DMS114 treated with DMSO at 0.1 percent for 48 hours (cell line): ENCODE measurements around the gene TMEM145.

Experiments used
- DNase-seq: peaks from one replicate; lab custom pipeline; 2025; ENCODE audit not compliant: unreplicated experiment; lab: John Stamatoyannopoulos, UW

The TMEM145 gene

DNA sequence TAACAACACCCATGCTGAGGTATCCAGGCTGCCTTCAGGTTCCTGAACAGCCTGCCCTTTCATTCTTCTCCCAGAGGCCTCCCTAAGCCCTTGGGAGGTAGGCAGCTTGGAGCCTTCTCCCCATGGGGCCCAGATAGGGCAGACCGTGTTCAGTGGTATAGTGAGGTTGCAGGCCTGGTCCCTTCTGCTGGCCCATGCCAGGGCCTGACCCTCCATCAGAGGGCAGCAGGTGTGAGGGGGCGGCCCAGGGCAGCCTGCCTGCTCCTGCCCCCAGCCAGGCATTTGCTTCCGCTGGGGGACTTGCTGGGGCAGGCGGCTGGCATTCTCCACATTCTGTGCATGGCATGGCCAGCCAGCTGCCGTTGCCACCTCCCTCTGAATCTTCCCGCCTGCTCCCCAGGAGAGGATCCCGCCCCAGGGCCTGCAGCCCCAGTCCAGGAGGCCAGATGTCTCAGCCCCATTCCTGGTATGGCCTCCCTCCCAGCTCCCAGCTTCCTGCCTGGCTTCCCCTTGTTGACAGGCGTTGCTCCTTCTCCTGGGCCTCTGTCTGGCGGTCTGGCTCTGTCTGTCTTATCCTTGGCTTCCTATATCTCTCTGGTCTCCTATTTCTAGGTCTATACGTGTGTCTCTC is 35.2 kb upstream of the TMEM145 start:
- no peak for DNase-seq

DNA sequence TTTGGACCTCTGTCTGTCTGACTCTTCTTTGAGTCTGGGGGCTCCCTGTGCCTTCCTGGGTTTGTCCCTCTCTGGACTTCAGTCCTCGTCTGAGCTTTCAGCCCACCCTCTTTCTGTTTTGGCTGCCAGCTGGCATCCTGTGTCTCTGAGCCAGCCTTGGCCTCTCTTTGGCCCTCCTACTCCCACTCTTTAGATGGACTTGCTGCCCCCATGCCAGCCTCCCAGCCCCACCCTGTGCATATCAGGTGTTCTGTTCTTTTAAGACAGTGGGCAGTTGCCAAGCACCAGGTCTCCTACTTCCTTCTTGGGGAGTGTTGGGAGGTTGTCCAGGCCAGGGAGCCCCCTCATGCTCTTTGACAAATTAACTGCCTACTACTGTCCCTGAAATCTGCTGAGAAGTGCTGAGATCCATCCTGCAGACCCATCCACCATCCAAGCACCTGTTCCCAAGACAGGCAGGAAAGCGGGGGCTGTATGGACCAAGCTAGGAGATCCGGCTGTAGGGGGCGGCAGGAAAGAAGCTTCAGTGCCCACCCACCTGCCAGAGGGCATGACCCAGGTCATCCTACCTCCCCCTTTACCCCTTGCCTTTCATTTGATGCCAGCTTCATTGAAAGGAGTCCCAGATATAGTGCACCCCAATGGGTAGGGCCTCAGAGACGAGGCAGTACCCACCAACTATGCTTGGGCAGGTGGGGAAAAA is 34.5 kb upstream of the TMEM145 start:
- no peak for DNase-seq

DNA sequence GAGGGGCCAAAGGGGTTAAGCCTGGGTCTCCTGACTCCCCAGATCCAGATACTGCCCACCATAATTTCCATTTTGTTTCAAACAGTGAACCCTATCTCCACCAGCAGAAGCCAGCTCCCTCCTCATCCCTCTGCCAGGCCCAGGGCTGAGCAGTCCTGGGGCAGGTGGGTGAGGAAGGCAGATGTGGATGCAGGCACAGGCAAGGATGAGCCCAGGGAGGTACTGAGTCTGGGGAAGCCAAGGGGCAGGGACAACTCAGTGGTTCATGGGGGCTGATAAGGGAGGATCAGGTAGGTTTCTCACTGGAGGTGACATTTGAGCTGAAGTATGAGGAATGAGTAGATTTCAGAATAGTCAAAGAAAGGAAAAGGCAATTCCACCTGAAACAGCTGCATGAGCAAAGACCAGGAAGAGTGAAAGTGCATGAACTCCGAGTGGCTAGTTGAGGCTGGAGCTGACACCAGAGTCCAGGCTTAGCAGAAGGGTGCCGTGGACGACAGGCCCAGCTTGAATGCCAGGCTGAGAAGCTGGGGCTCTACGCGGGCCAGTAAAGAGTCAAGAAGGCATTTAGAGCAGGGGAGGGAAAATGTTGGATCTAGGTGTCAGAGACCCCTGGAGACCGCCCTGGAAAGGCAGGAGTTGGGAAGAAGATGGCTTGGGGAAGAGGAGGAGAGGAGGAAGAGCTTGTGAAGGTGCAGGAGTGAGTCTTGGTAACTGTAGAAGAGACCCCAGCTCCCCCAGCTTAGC is 33.8 kb upstream of the TMEM145 start:
- DNase-seq: peak; percentile 64

DNA sequence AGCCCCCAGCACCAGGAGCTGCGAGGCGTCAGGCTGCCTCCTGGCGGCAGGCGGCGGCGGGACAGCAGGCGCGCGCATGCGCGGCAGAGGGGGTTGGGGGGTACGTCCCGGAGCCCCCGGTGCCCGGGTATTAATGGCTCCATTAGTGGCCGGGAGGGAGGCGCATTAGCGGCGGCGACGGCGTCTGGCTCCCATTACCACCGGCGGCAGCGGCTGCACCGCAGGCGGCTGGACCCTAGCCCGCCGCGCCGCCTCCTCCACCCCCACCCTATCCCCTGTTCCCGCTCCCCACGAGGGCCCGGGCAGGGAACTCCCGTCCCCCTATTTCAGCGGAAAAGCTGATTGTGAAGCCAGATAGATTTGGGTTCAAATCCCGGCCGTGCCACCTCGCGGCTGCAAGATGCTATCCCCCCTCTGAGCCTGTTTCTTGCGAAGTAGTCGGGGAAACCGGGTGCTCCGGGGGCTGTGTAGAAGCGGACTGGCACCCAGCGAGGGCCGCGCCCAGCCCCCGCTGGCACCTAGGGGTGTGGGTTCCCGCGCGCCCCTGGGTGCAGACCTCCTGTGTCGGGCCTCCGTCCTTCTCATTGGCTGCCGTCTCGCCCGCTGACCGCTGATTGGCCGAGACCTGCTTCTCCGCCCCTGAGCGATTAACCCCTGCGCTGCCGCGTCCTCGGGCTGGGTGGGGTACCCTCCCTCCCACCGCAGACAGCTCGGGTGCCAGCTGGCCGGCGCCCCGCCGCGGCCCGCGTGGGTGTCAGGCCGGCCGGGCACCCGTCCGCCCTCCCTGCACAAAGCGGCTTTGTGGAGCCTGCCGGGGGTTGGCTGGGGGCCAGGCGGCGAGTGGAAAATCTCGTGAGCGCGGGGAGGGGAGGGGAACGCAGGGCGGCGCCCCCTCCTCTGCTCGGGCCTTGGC is 33.0 kb upstream of the TMEM145 start:
- peak; percentile 85 for DNase-seq

DNA sequence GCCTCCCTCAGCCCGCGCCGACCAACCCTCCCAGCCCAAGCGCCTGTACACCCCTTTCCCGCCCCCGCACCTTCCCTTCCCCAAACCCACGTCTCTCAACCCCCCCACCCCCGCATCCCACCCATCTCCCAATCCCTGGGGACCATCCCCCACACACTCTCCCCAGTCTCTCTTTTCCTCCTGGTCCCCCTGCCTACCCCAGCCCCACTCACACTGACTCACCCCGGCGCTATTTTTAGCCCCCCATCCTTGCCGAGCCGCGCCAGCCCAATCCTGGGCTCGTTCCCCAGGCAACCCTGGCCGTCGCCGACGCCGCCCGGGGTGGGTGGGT is 32.3 kb upstream of the TMEM145 start:
- no peak for DNase-seq

DNA sequence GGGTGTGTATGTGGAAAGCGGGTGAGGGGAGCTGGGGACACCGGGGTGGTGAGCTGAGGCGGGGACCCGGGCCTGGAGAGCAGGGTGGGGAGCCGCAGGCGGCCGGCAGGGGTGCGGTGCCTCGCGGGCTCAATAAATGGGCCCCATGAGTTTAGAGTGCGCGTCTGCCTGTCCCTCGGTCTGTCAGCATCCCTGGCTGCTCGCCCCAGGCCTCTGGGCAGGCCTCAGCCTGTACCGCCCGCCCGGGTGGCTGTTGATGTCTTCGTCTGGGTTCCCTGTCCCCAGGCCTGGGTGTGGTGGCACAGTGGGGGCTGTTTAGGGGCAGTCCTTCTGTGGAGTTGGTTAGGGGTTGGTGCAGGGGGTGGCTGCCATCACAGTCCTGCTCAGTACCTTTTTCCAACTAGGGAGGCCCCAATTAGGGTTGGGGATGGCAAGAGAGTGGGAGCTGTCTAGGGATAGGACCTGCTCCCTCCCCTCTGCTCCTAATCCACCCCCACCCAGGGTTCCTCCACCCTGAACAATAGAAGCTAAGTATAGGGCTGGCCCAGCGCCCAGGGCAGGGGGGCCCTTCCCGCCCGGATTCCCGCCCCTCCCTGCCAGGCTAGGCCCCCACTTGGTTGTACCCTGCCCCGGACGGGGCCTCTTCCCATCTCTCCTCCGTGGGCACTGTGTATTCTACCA is 31.8 kb upstream of the TMEM145 start:
- DNase-seq: no peak

DNA sequence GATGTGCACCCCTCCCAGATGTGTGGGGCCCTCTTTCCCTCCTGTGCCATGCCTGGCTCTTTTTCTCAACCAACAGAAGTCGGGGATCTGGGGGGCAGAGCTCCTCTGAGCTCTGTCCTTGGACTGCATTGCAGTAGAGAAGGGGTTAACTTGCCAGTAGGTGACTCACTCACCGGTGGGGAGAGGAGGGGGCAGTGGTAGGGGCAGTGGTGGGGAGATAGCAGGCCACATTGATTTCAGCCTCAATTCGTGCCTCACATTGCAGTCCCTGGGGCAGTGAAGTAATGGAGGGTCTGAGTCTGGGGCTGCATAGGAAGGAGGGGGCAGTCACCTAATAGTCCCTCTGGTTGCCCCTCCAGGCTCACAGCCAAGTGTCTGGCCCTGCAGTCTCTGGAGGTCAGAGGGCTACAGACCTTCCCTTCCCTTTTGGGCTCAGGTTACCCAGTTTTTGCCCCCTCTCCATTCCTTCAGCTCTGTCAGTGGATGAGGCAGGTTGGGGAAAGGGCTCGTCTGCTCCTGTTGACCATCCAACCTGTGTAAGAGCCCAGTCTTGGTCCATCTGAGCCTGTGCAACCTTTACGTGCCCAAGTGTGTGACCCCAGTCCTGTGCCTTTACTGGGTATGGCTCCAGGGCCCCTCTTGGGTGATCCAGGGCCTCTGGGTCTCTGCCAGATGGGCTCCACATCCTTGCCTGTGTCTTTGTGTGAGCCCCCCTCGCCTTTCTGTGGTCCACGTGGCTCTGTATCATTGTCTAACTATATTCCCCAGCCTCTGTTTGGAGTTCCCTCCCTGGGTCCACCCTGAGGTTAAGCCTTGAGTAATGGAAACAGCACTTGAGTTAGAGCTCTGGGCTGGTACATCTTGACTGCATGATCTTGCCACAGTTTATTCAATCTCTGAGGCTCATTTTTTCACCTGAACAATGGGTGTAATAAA is 31.0 kb upstream of the TMEM145 start:
- no peak for DNase-seq

DNA sequence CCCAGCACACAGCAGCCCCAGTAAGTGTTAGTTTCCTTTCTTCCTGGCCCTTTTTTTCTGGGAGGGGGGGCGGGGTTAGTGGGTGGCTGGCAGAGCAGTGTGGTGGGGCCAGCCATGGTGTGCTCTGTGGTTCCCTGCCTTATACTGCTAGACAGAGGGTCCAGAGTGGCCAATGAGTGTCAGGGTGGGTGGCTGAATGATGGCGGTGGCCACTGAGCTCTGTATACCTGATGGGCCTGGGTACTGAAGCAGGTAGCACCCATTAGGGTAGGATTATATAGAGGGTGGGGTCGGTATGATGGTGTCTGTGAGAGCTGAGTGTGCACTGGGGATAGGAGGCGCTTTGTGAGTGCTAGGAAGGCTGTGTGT is 30.3 kb upstream of the TMEM145 start:
- DNase-seq: no peak

DNA sequence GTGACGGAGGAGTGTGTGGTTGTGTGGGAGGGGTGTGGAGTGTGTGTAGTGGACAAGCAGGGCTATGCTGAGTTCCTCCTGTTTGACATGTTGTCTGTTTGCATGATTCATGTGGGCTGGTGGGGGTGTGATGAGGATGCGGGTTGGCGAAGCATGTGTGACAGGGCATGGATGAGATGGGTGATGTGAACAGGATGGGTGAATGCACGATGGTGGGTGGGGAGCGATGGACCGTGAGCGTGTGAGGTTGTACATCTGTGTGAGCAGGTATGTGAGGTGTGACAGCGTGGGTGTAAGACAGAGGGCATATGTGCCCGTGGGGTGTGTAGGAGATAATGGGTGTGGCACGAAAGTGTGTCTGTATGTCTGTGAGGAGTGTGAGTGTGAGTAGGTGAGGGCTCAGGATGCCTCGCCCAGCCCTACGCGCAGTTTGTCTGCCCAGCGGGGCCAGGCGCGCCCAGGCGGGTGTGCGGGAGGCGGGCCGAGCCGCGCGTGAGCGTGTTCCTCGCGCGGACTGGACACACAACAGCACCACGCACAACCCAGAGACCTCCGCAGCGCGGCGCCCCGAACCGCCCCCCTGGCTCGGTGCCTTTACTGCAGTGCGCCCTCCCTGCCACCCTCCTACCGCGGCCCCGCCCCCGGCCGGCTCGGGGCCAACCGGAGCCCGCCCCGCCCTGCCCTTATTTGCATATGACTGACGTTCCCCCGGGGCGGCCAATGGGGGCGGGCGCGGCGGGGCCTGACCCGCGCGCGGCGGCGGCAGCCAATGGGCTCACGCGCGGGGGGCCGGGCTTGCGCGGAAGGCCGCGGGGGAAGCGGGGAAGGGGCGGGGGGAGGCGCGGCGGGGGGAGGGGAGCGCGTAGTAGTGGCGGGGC is 29.7 kb upstream of the TMEM145 start:
- peak; percentile 84 for DNase-seq

DNA sequence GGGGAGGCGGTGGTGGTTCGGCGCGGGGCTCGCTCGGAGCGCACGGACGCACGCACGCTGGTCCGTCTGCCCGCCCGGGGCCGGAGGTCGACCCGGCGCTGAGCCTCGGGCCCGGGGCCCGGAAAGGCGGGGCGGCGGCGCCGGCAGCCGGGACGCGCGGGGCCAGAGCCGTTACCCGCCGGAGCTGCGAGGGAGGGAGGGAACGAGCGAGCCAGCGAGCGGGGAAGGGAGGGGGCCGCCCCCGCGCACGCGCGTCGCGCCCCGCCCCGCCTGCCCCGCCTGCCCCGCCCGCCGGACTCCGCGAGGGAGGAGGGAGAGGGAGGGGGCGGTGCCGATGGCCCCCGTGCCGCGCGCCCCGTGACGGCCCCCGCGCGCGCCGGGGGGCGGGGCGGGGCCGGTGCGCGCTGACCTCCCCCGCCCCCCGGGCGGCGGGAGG is 29.0 kb upstream of the TMEM145 start:
- DNase-seq: peak; percentile 29

DNA sequence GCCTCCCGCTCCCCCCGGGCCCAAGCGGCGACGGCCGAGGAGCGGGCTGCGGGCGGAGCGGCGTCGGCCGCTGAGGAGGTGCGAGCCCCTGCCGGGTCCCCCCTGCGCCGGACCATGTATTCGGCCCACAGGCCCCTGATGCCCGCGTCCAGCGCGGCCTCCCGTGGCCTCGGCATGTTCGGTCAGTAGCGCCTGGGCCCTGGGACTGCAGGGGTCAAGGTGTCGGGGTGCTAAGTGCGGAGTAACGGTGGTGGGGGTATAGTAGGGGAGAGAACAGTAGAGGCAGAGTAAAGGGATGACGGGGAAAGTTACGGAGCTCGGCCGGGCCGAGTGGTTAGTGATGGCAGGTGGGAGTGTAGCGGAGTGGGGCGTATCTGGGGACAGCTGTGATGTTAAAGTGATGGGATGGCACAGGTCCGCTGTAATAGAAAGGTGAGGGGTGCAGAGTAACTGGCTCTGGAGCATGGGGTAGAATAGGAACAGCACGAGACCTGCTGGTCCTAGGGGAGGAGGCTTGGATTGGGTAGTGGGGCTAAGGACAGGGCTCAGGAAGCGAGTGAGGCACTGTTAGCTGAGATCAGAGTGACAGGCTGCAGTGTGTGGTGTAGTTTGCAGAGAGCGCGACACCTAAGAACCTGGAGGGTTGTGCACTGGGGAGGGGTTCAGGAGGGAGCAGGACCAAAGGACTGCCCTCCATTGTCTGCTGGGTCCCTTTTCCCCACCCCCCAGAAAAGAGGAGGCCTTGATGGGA is 28.3 kb upstream of the TMEM145 start:
- DNase-seq: no peak

DNA sequence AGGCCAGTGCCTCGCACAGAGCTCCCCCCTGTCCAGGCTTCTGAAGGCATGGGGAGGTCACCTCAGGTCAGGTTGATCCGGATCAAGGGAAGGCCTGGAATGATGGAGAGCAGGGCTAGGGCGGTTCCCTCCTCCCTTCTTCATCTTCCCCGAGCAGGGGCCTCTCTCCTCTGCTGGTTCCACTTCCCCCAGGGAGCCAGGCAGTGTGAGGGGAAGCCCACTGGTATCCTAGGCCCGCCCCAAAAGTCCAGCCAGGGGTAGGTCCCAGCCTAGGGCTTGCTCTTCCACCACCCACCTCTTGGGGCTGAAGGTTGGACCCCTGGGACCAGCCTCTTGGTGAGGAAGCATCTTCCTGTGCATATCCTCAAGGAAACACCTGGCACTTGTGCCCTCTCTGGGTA is 27.6 kb upstream of the TMEM145 start:
- no peak for DNase-seq

DNA sequence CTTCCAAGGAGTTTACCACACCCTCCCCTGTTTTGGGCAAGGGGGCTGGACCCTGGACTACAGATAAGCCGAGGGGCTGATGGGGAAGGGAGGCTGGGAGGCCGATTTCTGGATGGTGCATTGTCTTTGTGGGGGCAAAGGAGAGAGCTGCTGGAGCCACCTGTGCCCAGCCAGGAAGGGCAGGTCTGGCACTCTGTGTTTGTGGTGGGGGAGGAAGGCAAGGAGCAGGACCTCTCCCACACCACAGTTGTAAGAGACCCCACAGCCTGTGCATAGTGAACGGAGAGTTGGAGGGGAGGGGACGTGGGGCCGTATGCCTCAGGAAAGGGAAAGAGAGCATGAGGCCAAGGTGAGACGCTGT is 27.1 kb upstream of the TMEM145 start:
- no peak for DNase-seq

DNA sequence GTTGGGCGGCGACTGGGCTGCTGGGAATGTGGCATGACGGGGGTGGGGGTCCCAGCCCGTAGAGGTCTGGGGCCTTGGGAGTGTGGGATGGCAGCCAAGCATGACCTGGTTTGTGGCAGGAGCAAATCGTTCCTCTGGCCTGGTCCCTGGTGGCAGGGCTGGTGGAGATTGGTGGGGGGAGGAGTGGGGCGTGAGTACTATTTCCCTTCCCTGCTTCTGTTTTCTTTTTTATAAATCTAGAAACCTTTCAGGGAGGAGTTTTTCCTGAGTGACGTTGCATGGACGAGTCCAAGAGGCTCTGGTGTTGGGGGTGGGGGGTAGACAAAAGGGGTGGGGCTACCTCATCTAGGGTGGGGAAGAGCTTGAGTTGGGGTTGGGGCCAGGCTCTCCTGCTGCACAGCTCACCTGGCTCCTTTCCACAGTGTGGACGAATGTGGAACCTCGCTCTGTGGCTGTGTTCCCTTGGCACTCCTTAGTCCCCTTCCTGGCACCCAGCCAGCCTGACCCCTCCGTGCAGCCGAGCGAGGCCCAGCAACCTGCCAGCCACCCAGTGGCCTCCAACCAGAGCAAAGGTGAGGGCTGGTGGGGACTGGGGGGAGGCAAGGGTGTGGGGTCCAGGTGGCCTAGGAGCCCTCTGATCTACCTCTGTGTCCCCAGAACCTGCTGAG is 26.6 kb upstream of the TMEM145 start:
- no peak for DNase-seq

DNA sequence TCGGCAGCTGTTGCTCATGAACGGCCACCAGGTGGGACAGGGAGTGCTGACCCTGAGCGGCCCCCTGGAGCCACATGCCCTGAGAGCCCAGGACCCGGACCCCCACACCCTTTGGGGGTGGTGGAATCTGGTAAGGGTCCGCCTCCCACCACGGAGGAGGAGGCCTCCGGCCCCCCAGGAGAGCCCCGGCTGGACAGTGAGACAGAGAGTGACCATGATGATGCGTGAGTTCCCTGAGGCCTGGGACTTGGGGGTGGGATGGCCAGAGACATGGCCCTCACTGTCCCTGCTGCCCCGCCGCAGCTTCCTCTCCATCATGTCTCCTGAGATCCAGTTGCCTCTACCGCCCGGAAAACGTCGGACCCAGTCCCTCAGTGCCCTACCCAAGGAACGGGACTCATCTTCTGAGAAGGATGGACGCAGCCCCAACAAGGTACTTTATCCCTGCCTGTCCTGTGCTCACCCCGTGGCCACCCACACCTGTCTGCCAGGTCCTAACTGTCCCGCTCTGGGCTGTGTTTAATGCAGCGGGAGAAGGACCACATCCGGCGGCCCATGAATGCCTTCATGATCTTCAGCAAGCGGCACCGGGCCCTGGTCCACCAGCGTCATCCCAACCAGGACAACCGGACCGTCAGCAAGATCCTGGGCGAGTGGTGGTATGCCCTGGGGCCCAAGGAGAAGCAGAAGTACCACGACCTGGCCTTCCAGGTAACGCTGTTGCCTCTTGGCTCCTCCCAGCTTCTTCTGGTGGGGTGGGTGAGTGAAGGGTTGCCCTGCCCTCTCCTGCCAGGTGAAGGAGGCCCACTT is 25.9 kb upstream of the TMEM145 start:
- no peak for DNase-seq

DNA sequence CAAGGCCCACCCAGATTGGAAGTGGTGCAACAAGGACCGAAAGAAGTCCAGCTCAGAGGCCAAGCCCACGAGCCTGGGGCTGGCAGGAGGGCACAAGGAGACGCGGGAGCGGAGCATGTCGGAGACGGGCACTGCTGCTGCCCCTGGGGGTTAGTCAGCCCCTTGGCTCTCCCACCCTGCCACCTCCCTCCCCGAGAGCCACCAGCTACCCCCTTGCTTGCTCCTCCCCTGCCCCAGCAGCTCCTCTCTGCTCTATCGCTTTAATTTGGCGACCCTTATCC is 25.3 kb upstream of the TMEM145 start:
- no peak for DNase-seq

DNA sequence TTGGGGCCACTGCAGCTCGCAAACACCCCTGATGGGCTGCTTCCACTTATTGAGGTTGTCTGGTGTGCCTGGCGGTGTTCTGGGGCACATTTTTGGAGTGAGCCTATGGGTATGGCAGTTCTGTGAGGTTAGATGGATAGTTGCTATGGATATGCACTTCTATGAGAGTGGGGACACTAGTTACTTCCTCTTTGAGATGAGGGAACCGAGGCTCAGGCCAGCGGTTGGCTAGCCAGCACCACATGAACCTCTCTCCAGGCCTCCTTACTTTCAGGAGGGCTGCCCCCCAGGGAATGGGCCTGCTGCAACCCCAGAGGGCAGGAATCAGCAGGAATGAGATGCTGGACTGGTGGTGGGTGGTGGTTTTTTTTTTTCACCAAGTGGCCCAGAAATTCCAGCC is 24.7 kb upstream of the TMEM145 start:
- DNase-seq: no peak
